Body of pancreas (tissue), 4 donors: ENCODE results near the gene UGT1A1. TPM values are rescaled to one million over a fixed set of nuclear protein-coding genes. Genes with fewer than 3 reads are reported as not detected.

Experiments
- ATAC-seq: fragments of 150-250 bp; one replicate; pipeline ENCODE4 v1.9.1; 2016
- DNase-seq, 4 donors: peaks; one replicate each; pipeline ENCODE4 v3.0.0-alpha.2; 2019
- H3K27ac ChIP-seq, 4 donors: fragments of 200-600 bp; sonication (generic); 1 replicate in 3 of 4; 2 replicates in 1 of 4; pipeline versions ENCODE4 v1.5.1 to v1.6.1; 2016 to 2019; ENCODE audit warnings: mild to moderate bottlenecking in 1 of 4, mixed read lengths in 1 of 4, moderate library complexity in 1 of 4
- H3K27me3 ChIP-seq, 2 donors: fragments of 200-600 bp; sonication (generic); one replicate each; pipeline ENCODE4 v1.6.0; 2016; ENCODE audit warnings: mild to moderate bottlenecking in 1 of 2
- H3K36me3 ChIP-seq, 2 donors: fragments of 200-600 bp; sonication (generic); replicated peaks in 1 of 2; 2 replicates each; pipeline ENCODE4 v1.5.1; 2016; ENCODE audit warnings: low read depth in 2 of 2; ENCODE audit not compliant: insufficient read depth in 1 of 2
- H3K4me1 ChIP-seq: fragments of 200-600 bp; sonication (generic); one replicate; pipeline ENCODE4 v1.6.0; 2016
- H3K4me3 ChIP-seq, 2 donors: fragments of 200-600 bp; sonication (generic); 1 replicate in 1 of 2; 2 replicates in 1 of 2; pipeline ENCODE4 v1.5.1; 2016 to 2019
- H3K9me3 ChIP-seq, 3 donors: fragments of 200-600 bp; sonication (generic); 1 replicate in 2 of 3; 2 replicates in 1 of 3; pipeline ENCODE4 v1.5.1; 2016
- POLR2A ChIP-seq, 3 donors: fragments of 450-650 bp; IDR thresholded peaks; one replicate each; pipeline ENCODE4 v1.6.1; 2016; ENCODE audit warnings: antibody characterized with exemption in 3 of 3, mild to moderate bottlenecking in 2 of 3
- WGBS, 2 donors: methylation state at CpG; one replicate each; pipeline ENCODE4 v1.1.5; 2017; 5-methylcytosine and 5-hydroxymethylcytosine counted together
- intact Hi-C: fragments of 100-400 bp; cut with DNase I; formaldehyde crosslinking; loops from one replicate; pipeline ENCODE4 v1.15.1; 2023
- total RNA-seq, 2 donors: library from RNA; depleted of rRNA; stranded (reverse); fragments of >200 nt; gene quantifications; one replicate each; pipeline ENCODE4 v1.1.0, GENCODE V29; 2016
- TF ChIP-seq, protein P1 (sequence below), 7 experiments: fragments of 450-650 bp in 4 of 7; fragments of 200-600 bp in 3 of 7; sonication (generic) in 3 of 7; IDR thresholded peaks; one replicate each; pipeline ENCODE4 v1.5.1; 2016 to 2019; ENCODE audit warnings: antibody characterized with exemption in 7 of 7

The UGT1A1 gene
- total RNA-seq, 2 donors from 2014 or later, result not detected

DNA sequence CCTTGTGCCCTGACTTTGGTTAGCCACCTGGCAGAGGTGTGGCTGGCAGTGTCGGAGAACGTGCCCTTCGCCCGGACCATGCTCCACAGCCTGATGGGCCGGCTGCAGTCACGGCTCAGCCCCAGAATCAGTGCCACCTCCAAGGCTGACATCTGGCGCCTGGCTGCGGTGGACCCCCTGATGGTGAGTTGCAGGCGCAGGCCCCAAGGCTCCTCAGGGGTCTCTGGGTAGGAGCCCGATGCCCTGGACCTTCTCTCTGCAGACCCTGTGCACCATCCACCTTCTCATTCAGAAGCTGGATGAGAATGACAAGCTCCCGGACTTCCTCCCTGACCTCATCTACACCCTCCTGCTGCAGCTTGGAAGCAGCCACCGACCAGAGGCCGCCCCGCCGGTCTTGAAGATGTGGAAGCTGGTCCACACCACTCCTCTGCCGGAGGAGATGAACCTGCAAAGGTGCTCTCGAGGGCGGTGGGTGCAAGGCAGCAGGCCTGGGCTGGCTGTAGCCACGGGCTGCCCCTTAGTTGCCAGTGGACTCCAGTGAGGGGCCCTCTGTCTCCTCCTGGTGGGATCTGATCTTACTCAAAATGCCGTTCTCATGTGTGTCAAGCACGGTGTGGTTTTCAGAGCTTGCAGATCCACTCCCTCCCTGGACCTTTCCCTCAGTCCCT is 62.2 kb downstream of the UGT1A1 start:
- DNase-seq (no peak), ATAC-seq (no peak)
- no peak for TF ChIP-seq POLR2A (IDR thresholded peaks at IDR 0.05)
- TF ChIP-seq, protein P1, sequence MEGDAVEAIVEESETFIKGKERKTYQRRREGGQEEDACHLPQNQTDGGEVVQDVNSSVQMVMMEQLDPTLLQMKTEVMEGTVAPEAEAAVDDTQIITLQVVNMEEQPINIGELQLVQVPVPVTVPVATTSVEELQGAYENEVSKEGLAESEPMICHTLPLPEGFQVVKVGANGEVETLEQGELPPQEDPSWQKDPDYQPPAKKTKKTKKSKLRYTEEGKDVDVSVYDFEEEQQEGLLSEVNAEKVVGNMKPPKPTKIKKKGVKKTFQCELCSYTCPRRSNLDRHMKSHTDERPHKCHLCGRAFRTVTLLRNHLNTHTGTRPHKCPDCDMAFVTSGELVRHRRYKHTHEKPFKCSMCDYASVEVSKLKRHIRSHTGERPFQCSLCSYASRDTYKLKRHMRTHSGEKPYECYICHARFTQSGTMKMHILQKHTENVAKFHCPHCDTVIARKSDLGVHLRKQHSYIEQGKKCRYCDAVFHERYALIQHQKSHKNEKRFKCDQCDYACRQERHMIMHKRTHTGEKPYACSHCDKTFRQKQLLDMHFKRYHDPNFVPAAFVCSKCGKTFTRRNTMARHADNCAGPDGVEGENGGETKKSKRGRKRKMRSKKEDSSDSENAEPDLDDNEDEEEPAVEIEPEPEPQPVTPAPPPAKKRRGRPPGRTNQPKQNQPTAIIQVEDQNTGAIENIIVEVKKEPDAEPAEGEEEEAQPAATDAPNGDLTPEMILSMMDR (IDR thresholded peaks at IDR 0.05), result no peak
- WGBS, 2 donors, result 82 to 84% methylated on average over 7 to 21 of the region's 21 CpGs
- H3K36me3 ChIP-seq, result no peaks in the 10 kb centered on the region
- H3K4me1 ChIP-seq, result no peaks in the 10 kb centered on the region
- H3K4me3 ChIP-seq, result no peak overlapping the region
- no peak overlapping the region for H3K27ac ChIP-seq
- no peaks in the 10 kb centered on the region for H3K27me3 ChIP-seq
- intact Hi-C loops, result no loop called here
- no peaks in the 10 kb centered on the region for H3K9me3 ChIP-seq

Other genes with a start within 250 kb of the UGT1A1 start
- gene USP40, start 193.5 kb upstream of the UGT1A1 start, total RNA-seq, result 10 to 100 TPM; 34.9 to 38.9 TPM
- gene UGT1A8, start 142.6 kb upstream of the UGT1A1 start, total RNA-seq, result not detected
- gene UGT1A10, start 123.8 kb upstream of the UGT1A1 start, total RNA-seq, result under 1 TPM; 0.52 to 0.99 TPM
- gene UGT1A9, start 88.4 kb upstream of the UGT1A1 start, total RNA-seq, result not detected
- not detected for gene UGT1A7, start 78.4 kb upstream of the UGT1A1 start, total RNA-seq
- under 1 TPM in 1 of 2 donors, not detected in 1; 0.33 TPM for gene UGT1A6, start 67.4 kb upstream of the UGT1A1 start, total RNA-seq
- gene UGT1A5, start 47.4 kb upstream of the UGT1A1 start, total RNA-seq, result not detected
- gene UGT1A4, start 41.5 kb upstream of the UGT1A1 start, total RNA-seq, result 1 to 10 TPM in 1 of 2 donors, not detected in 1; 3.3 TPM
- not detected for gene UGT1A3, start 31.2 kb upstream of the UGT1A1 start, total RNA-seq
- not detected for gene MROH2A, start 18.1 kb downstream of the UGT1A1 start, total RNA-seq
- gene HJURP, start 94.3 kb downstream of the UGT1A1 start, total RNA-seq, result 1 to 10 TPM in 1 of 2 donors, not detected in 1; 3.6 TPM
- gene TRPM8, start 157.1 kb downstream of the UGT1A1 start, total RNA-seq, result under 1 TPM in 1 of 2 donors, not detected in 1; 0.78 TPM